Ascending aorta (tissue), 2 donors: ENCODE data around the gene DDX10. TPM values are rescaled to one million over a fixed set of nuclear protein-coding genes. Genes with fewer than 3 reads are reported as not detected.

Experiments
- DNase-seq, 2 donors: peaks; one replicate each; pipeline ENCODE4 v3.0.0-alpha.2; 2019; ENCODE audit warnings: low spot score in 2 of 2
- H3K27ac ChIP-seq, 2 donors: fragments of 200-600 bp; sonication (generic); one replicate each; pipeline ENCODE4 v1.5.1; 2016 to 2017; ENCODE audit warnings: mild to moderate bottlenecking in 1 of 2
- H3K27me3 ChIP-seq: fragments of 200-600 bp; sonication (generic); one replicate; pipeline ENCODE4 v1.5.1; 2017
- H3K36me3 ChIP-seq, 2 donors: fragments of 200-600 bp; sonication (generic); one replicate each; pipeline ENCODE4 v1.5.1; 2016
- H3K4me1 ChIP-seq, 2 donors: fragments of 200-600 bp; sonication (generic); one replicate each; pipeline ENCODE4 v1.5.1; 2016 to 2017; ENCODE audit warnings: mild to moderate bottlenecking in 1 of 2
- H3K4me3 ChIP-seq, 2 donors: fragments of 200-600 bp; sonication (generic); one replicate each; pipeline ENCODE4 v1.5.1; 2016 to 2017; ENCODE audit warnings: mild to moderate bottlenecking in 1 of 2
- H3K9me3 ChIP-seq, 2 donors: fragments of 200-600 bp; sonication (generic); one replicate each; pipeline ENCODE4 v1.5.1; 2016
- CTCF ChIP-seq, 3 experiments: fragments of 200-600 bp in 2 of 3; fragments of 450-650 bp in 1 of 3; sonication (generic) in 2 of 3; IDR thresholded peaks; one replicate each; pipeline ENCODE4 v1.5.1; 2016 to 2019; ENCODE audit warnings: antibody characterized with exemption in 3 of 3, mild to moderate bottlenecking in 1 of 3, moderate library complexity in 1 of 3
- intact Hi-C: fragments of 100-400 bp; cut with DNase I; formaldehyde crosslinking; loops from one replicate; pipeline ENCODE4 v1.15.1; 2023
- total RNA-seq: library from RNA; depleted of rRNA; stranded (reverse); fragments of >200 nt; gene quantifications from one replicate; pipeline ENCODE4 v1.1.0, GENCODE V29; 2016

The DDX10 gene
- total RNA-seq, 1 donor from 2014 or later, result 21.9 TPM

GRCh38 chr11:108757630-108758029 is 92.8 kb downstream of the DDX10 start:
- H3K9me3 ChIP-seq, result no peaks in the 10 kb centered on the region
- TF ChIP-seq CTCF (IDR thresholded peaks at IDR 0.05), result no peak
- H3K27ac ChIP-seq, result no peak overlapping the region
- no peak for DNase-seq
- H3K27me3 ChIP-seq, result no peaks in the 10 kb centered on the region
- peaks cover 0 to 6% of the 10 kb centered on the region in 2 donors for H3K4me1 ChIP-seq
- H3K36me3 ChIP-seq, result no peaks in the 10 kb centered on the region
- no peak overlapping the region for H3K4me3 ChIP-seq
- intact Hi-C loops, result no loop called here

GRCh38 chr11:108758458-108758857 is 93.6 kb downstream of the DDX10 start:
- TF ChIP-seq CTCF (IDR thresholded peaks at IDR 0.05), result no peak
- Histone ChIP-seq H3K27me3 (no peaks in the 10 kb centered on the region), H3K36me3 (no peaks in the 10 kb centered on the region), H3K9me3 (no peaks in the 10 kb centered on the region), H3K4me1 (peaks cover 0 to 6% of the 10 kb centered on the region in 2 donors), H3K4me3 (no peak overlapping the region), H3K27ac (no peak overlapping the region)
- no peak for DNase-seq
- intact Hi-C loops, result no loop called here

- intact Hi-C loops, result no loop called here
- Histone ChIP-seq H3K27ac (no peak overlapping the region), H3K4me1 (no peaks in the 10 kb centered on the region), H3K36me3 (no peaks in the 10 kb centered on the region), H3K4me3 (no peak overlapping the region), H3K27me3 (no peaks in the 10 kb centered on the region), H3K9me3 (no peaks in the 10 kb centered on the region)
- no peak for DNase-seq
- no peak for TF ChIP-seq CTCF (IDR thresholded peaks at IDR 0.05)
Measured at GRCh38 chr11:108766596-108767173, 101.8 kb downstream of the DDX10 start.

GRCh38 chr11:108768370-108768769 is 103.5 kb downstream of the DDX10 start:
- TF ChIP-seq CTCF (IDR thresholded peaks at IDR 0.05), result no peak
- no peaks in the 10 kb centered on the region for H3K36me3 ChIP-seq
- H3K27ac ChIP-seq, result no peak overlapping the region
- DNase-seq, result no peak
- no peaks in the 10 kb centered on the region for H3K9me3 ChIP-seq
- no peak overlapping the region for H3K4me3 ChIP-seq
- no peaks in the 10 kb centered on the region for H3K4me1 ChIP-seq
- no peaks in the 10 kb centered on the region for H3K27me3 ChIP-seq
- intact Hi-C loops, result no loop called here

- no peaks in the 10 kb centered on the region for H3K4me1 ChIP-seq
- H3K4me3 ChIP-seq, result no peak overlapping the region
- H3K27me3 ChIP-seq, result no peaks in the 10 kb centered on the region
- H3K27ac ChIP-seq, result no peak overlapping the region
- no peak for DNase-seq
- no peaks in the 10 kb centered on the region for H3K36me3 ChIP-seq
- no peak for TF ChIP-seq CTCF (IDR thresholded peaks at IDR 0.05)
- H3K9me3 ChIP-seq, result no peaks in the 10 kb centered on the region
- intact Hi-C loops, result no loop called here
Measured at GRCh38 chr11:108768964-108769363, 104.1 kb downstream of the DDX10 start.
